ENCODE results near the gene CSHL1. TPM values are rescaled to one million over a fixed set of nuclear protein-coding genes. Genes with fewer than 3 reads are reported as not detected.

CSHL1 gene
- total RNA-seq, 1 donor from 2014 or later = not detected

DNA sequence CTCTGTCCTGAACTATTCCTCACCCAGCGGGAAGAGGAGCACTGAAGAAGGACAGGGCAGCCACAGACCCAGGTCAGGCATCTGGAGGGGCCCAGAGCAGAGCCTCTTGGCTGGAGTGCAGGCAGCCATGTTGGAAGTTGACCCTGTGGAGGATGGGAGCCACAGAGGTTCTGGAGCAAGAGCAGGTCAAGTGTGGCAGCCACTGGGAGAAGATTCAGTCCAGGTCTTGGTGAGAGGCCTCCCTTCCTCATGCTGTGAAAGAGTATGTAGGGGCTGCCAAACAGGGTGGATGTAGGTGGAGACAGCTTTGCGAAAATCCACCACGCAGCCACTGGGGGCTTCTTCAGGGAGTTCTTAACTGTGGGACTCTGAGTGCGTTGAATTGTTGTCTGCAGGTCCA is 21.7 kb upstream of the CSHL1 start:
- TF ChIP-seq, protein P1, sequence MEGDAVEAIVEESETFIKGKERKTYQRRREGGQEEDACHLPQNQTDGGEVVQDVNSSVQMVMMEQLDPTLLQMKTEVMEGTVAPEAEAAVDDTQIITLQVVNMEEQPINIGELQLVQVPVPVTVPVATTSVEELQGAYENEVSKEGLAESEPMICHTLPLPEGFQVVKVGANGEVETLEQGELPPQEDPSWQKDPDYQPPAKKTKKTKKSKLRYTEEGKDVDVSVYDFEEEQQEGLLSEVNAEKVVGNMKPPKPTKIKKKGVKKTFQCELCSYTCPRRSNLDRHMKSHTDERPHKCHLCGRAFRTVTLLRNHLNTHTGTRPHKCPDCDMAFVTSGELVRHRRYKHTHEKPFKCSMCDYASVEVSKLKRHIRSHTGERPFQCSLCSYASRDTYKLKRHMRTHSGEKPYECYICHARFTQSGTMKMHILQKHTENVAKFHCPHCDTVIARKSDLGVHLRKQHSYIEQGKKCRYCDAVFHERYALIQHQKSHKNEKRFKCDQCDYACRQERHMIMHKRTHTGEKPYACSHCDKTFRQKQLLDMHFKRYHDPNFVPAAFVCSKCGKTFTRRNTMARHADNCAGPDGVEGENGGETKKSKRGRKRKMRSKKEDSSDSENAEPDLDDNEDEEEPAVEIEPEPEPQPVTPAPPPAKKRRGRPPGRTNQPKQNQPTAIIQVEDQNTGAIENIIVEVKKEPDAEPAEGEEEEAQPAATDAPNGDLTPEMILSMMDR (conservative IDR thresholded peaks at IDR 0.05; ENCODE audit: low read depth, low read length) = no peak
- no peak for DNase-seq (ENCODE audit: low read depth)
- H3K4me3 ChIP-seq (ENCODE audit: low read depth, low read length) = no peak overlapping the region

DNA sequence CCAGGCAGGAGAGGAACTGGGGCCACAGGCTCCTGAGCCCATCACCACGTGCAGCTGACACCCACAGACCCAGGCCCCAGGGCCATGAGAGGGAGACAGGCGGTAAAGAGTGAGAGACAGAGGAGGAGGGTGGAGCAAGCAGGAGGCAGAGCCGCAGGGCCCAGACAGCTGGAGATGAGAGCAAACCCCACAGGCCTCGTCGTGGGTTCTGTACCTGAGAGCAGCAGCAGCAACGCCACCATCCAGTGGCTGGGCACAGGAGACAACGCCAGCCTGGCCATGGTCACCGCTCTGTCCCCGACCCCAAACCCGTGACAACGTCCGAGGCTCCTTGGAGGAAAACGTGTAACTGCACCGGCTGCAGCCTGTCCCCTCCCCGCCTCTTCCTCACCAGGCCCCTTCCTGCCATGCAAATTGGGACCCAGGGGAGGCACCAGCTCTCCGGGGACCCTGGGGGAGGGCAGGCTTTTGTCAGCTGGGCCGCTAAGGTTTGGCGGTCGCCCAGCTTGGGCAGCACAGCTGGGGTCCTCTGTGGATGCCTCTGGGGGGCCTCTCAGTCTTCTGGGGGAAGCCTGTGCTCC is 21.0 kb upstream of the CSHL1 start, which contains the start of gene CD79B:
Gene CD79B, minus strand, starts transcription at position 351 of the 581 bp plus-strand sequence. Its CDS starts 70 bp downstream, at position 281.
- no peak within 1 kb of the TSS for H3K4me3 ChIP-seq (ENCODE audit: low read depth, low read length)
- TF ChIP-seq, protein P1 (conservative IDR thresholded peaks at IDR 0.05; ENCODE audit: low read depth, low read length) = no peak
- no peak for DNase-seq (ENCODE audit: low read depth)

DNA sequence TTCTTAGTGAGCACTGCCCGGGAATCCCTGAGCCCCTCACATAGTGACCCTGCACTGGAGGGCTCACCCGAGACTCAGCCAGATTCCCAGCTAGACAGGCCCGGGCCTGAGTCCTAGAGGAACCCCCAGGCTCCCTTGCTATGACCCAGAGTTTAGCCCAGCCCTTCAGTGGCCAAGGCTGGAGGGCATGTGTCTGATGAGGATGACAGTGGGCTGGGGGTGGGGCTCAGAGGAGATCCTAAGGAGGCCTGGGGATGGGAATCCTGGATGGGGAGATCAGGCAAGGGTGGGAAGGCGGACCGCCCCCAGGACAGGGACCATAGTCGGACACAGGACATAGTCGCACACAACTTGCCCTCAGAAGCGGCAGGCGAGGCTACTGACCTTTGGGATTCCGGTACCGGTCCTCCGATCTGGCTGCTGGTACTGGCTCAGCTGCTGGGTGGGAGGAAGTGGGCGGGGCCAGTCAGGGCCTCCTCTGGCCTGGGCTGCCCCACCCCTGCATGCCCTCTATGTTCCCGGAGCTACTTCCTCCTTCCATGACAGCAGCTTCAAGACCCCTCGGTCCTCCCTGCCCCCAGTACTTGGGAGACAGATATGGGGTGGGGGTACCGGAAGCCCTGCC is 20.0 kb upstream of the CSHL1 start:
- no peak overlapping the region for H3K4me3 ChIP-seq (ENCODE audit: low read depth, low read length)
- TF ChIP-seq, protein P1 (conservative IDR thresholded peaks at IDR 0.05; ENCODE audit: low read depth, low read length) = no peak
- DNase-seq (ENCODE audit: low read depth) = no peak

DNA sequence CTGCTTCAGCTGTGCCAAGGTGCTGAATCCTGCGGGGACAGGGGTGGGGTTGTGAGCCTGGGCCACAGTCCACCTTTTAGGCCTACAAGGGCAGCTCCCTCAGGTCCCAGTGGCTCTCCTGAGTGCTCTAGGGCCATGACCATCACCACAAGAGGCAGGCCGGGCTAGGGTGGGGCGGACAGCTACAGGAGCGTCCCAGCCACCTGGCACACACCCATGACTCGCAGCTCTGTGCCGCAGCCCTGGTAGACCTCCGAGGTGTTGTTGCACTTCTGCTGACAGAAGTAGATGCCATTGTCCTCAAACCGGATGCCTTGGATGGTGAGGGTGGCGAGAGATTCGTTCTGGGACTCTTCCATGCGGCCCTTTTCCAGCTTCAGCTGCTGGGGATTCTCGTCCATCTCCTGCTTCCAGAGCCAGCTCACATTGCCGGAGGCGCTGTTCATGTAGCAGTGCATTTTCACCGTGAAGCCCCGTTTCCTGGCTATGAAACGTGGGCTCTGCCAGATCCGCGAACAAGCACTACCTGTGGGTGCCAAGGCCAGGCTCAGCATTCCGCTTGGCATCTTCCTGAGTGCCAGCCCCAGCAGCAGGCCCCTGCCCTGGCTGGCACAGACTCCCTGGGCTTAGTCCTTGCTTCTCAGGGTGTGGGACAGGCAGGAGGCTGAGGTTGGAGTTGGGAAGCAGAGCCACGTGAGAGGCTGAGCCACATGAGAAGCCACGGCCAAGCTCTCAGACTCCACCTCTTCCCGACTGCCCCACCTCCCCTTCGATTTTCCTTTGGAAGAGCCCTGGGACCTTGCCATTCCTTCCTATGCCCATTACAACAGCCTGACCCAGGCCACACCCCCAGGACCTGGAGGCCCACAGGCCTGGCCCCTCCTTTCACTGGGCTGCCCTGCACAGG is 19.1 kb upstream of the CSHL1 start:
- DNase-seq (ENCODE audit: low read depth) = no peak
- H3K4me3 ChIP-seq (ENCODE audit: low read depth, low read length) = no peak overlapping the region
- TF ChIP-seq, protein P1 (conservative IDR thresholded peaks at IDR 0.05; ENCODE audit: low read depth, low read length) = no peak

DNA sequence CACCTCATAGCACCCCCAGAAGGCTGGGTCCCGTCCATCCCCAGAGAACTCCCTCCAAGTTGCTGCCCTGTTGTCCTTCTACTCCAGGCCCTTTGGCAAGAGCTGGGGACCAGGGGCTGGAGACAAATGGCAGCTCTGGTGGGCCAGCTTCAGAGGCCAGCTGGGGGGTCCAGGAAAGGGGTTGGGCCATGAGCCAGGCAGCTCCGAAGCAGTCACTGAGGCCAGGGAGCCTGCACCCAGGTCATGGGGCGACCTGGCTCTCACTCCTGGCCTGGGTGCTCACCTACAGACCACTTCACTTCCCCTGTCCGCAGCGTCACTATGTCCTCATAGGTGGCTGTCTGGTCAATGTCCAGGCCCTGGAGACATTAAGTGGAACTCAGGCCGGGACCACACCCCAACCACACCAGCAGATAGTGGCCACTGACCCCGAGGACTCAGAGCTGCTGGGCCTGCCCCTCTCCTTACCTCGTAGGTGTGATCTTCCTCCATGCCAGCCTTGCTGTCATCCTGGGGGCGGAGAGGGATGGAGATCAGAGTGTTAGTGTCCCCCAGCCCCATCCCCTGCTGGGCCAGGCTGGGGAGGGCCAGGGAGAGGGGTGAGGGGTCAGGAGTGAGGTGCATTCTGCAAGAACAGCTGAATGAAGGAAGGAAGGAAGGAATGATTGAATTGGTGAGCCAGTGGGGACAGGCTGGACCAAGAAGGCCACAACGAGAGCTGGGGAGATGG is 18.1 kb upstream of the CSHL1 start:
- DNase-seq (ENCODE audit: low read depth) = no peak
- TF ChIP-seq, protein P1 (conservative IDR thresholded peaks at IDR 0.05; ENCODE audit: low read depth, low read length) = no peak
- H3K4me3 ChIP-seq (ENCODE audit: low read depth, low read length) = no peak overlapping the region

DNA sequence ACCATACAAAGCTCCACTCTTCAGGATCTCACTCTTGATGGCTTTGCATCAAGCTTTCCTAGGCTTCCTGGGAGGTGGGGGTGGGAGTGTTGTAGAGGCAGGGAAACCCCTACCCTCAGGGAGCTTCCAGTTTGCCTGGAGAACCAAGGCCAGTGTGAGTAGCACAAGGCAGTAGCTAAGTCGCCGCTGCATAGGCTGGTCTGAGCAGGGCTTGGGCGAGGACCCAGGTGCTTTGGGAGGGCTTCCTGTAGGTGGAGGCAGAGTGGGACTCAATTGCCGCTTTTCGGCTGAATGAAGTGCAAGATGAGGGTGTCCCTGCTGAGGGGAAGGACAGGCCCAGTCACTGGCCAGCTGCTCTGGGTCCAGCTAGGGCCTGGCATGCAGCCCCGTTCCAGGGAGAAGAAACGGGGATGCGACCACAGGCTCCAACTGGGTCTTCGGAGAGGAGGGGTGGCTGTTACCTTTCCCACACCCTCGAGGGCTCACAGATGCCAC is 17.2 kb upstream of the CSHL1 start:
- H3K4me3 ChIP-seq (ENCODE audit: low read depth, low read length) = no peak overlapping the region
- TF ChIP-seq, protein P1 (conservative IDR thresholded peaks at IDR 0.05; ENCODE audit: low read depth, low read length) = no peak

More for the DNA sequence above, 17.2 kb upstream of the CSHL1 start:
- no peak for DNase-seq (ENCODE audit: low read depth)
